ENCODE measurements around the gene MAPK1. TPM values are rescaled to one million over a fixed set of nuclear protein-coding genes. Genes with fewer than 3 reads are reported as not detected.

MAPK1 gene
- total RNA-seq, 1 donor from 2014 or later, result 119 TPM

DNA sequence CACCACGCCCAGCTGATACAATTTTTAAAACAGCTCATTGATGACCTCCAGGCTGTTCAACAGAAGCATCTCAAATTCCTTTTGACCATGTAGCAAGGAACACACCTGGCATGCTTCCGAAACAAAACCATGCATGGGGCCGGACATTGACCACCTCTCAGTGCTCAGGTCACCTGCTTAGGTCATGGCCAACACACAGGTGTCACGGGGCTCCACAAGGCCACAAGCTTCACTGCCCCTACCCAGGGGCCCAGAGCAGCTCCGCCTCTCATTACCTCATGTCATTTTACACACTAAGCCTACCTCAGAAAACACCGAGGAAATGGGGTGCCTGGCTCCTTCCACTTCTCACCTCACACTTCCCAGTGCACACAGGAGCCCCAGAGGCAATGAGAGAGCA, 158.5 kb downstream of the MAPK1 start:
- H3K27ac Mint-ChIP-seq (ENCODE audit: unreplicated experiment), result no peak overlapping the region
- H3K4me3 Mint-ChIP-seq (ENCODE audit: unreplicated experiment), result no peak overlapping the region
- no peaks in the 10 kb centered on the region for H3K9me3 Mint-ChIP-seq (ENCODE audit: unreplicated experiment)
- peaks cover 9% of the 10 kb centered on the region for H3K36me3 Mint-ChIP-seq (ENCODE audit: low read depth, unreplicated experiment)
- H3K27me3 Mint-ChIP-seq (ENCODE audit: unreplicated experiment), result no peaks in the 10 kb centered on the region
- DNase-seq (ENCODE audit: low spot score), result no peak
- TF ChIP-seq, protein P1, sequence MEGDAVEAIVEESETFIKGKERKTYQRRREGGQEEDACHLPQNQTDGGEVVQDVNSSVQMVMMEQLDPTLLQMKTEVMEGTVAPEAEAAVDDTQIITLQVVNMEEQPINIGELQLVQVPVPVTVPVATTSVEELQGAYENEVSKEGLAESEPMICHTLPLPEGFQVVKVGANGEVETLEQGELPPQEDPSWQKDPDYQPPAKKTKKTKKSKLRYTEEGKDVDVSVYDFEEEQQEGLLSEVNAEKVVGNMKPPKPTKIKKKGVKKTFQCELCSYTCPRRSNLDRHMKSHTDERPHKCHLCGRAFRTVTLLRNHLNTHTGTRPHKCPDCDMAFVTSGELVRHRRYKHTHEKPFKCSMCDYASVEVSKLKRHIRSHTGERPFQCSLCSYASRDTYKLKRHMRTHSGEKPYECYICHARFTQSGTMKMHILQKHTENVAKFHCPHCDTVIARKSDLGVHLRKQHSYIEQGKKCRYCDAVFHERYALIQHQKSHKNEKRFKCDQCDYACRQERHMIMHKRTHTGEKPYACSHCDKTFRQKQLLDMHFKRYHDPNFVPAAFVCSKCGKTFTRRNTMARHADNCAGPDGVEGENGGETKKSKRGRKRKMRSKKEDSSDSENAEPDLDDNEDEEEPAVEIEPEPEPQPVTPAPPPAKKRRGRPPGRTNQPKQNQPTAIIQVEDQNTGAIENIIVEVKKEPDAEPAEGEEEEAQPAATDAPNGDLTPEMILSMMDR (IDR thresholded peaks at IDR 0.05; ENCODE audit: unreplicated experiment), result no peak
- peaks cover 11% of the 10 kb centered on the region for H3K4me1 Mint-ChIP-seq (ENCODE audit: unreplicated experiment)

DNA sequence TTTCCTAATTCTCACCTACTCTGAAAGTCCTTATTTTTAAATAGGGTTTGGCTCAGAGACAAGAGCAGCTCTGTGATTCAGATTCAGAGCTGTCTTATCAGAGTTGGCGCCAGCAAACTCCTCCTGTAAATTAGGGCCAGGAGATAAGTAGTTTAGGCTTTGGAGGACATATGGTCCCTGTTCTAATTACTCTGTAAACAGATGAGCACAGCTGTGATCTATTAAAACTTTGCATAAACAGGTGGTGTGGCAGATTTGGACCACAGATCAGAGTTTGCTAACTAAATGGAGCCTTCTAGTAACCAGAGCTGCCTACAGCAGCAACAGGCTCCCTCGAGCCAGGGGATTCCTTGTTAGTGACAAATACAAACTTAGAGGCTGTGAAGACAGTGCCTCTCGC, 159.8 kb downstream of the MAPK1 start:
- H3K4me3 Mint-ChIP-seq (ENCODE audit: unreplicated experiment), result no peak overlapping the region
- DNase-seq (ENCODE audit: low spot score), result no peak
- no peaks in the 10 kb centered on the region for H3K27me3 Mint-ChIP-seq (ENCODE audit: unreplicated experiment)
- peaks cover 9% of the 10 kb centered on the region for H3K36me3 Mint-ChIP-seq (ENCODE audit: low read depth, unreplicated experiment)
- TF ChIP-seq, protein P1 (IDR thresholded peaks at IDR 0.05; ENCODE audit: unreplicated experiment), result no peak
- no peaks in the 10 kb centered on the region for H3K4me1 Mint-ChIP-seq (ENCODE audit: unreplicated experiment)
- H3K27ac Mint-ChIP-seq (ENCODE audit: unreplicated experiment), result no peak overlapping the region
- no peaks in the 10 kb centered on the region for H3K9me3 Mint-ChIP-seq (ENCODE audit: unreplicated experiment)

Other genes starting within 250 kb of the MAPK1 start
- gene YDJC, start 237.6 kb downstream of the MAPK1 start, total RNA-seq (ENCODE audit: unreplicated experiment), result 11.2 TPM
- 0.36 TPM for gene CCDC116, start 234.9 kb downstream of the MAPK1 start, total RNA-seq (ENCODE audit: unreplicated experiment)
- 32.4 TPM for gene SDF2L1, start 225.3 kb downstream of the MAPK1 start, total RNA-seq (ENCODE audit: unreplicated experiment)
- gene PPIL2, start 201.6 kb downstream of the MAPK1 start, total RNA-seq (ENCODE audit: unreplicated experiment), result 31.9 TPM
- 11.5 TPM for gene YPEL1, start 131.9 kb downstream of the MAPK1 start, total RNA-seq (ENCODE audit: unreplicated experiment)
- 244 TPM for gene PPM1F, start 85.2 kb upstream of the MAPK1 start, total RNA-seq (ENCODE audit: unreplicated experiment)
- 55.6 TPM for gene TOP3B, start 115.1 kb upstream of the MAPK1 start, total RNA-seq (ENCODE audit: unreplicated experiment)